MM.1S (cell line): ENCODE data around the gene CCDC40.

ENCODE experiments used
- DNase-seq: peaks from one replicate; pipeline ENCODE4 v3.0.0-alpha.2; 2015
- H2AFZ ChIP-seq: fragments of 300-600 bp; sonication (generic); 2 replicates; pipeline ENCODE4 v1.6.0; 2016; ENCODE audit warnings: antibody characterized with exemption, low read length
- H3F3A ChIP-seq: fragments of 300-600 bp; sonication (generic); 2 replicates; pipeline ENCODE4 v1.6.1; 2016; ENCODE audit warnings: mild to moderate bottlenecking, antibody characterized with exemption, low read length, moderate library complexity, mixed read lengths; ENCODE audit not compliant: insufficient read depth
- H3K27ac ChIP-seq: fragments of 300-600 bp; sonication (generic); 2 replicates; pipeline ENCODE4 v1.5.1; 2016; ENCODE audit warnings: mild to moderate bottlenecking, low read length
- H3K27me3 ChIP-seq: fragments of 300-600 bp; sonication (generic); replicated peaks from 2 replicates; pipeline ENCODE4 v1.6.0; 2016; ENCODE audit warnings: low read length; ENCODE audit not compliant: insufficient read depth
- H3K36me3 ChIP-seq: fragments of 300-600 bp; sonication (generic); replicated peaks from 2 replicates; pipeline ENCODE4 v1.6.1; 2016; ENCODE audit warnings: mild to moderate bottlenecking, low read length, mixed read lengths; ENCODE audit not compliant: insufficient read depth
- H3K4me1 ChIP-seq: fragments of 300-600 bp; sonication (generic); 2 replicates; pipeline ENCODE4 v1.6.1; 2016; ENCODE audit warnings: low read length, mixed read lengths
- H3K4me2 ChIP-seq: fragments of 300-600 bp; sonication (generic); 2 replicates; pipeline ENCODE4 v1.6.0; 2016; ENCODE audit warnings: low read depth, low read length
- H3K4me3 ChIP-seq: fragments of 300-600 bp; sonication (generic); 2 replicates; pipeline ENCODE4 v1.5.1; 2016; ENCODE audit warnings: low read length, mixed read lengths
- H3K79me2 ChIP-seq: fragments of 300-600 bp; sonication (generic); 2 replicates; pipeline ENCODE4 v1.6.1; 2016; ENCODE audit warnings: mixed run types, low read length, mixed read lengths
- H3K9ac ChIP-seq: fragments of 300-600 bp; sonication (generic); 2 replicates; pipeline ENCODE4 v1.6.1; 2016; ENCODE audit warnings: low read length, mixed read lengths
- H3K9me2 ChIP-seq: fragments of 300-600 bp; sonication (generic); replicated peaks from 2 replicates; pipeline ENCODE4 v1.6.1; 2016; ENCODE audit warnings: mild to moderate bottlenecking, low read length, mixed read lengths; ENCODE audit not compliant: insufficient read depth
- H3K9me3 ChIP-seq: fragments of 300-600 bp; sonication (generic); replicated peaks from 2 replicates; pipeline ENCODE4 v1.6.1; 2016; ENCODE audit warnings: mild to moderate bottlenecking, low read length, mixed read lengths; ENCODE audit not compliant: insufficient read depth
- H4K20me1 ChIP-seq: fragments of 300-600 bp; sonication (generic); 2 replicates; pipeline ENCODE4 v1.6.1; 2016; ENCODE audit warnings: mild to moderate bottlenecking, low read length, moderate library complexity, mixed read lengths; ENCODE audit not compliant: insufficient read depth
- CTCF ChIP-seq: fragments of 300-600 bp; sonication (generic); IDR thresholded peaks from 2 replicates; pipeline ENCODE4 v1.5.1; 2016; ENCODE audit warnings: antibody characterized with exemption, low read length, mixed read lengths
- EZH2 ChIP-seq: fragments of 300-600 bp; sonication (generic); optimal IDR thresholded peaks from 2 replicates; pipeline ENCODE3; 2017; ENCODE audit warnings: low read depth, mild to moderate bottlenecking, antibody characterized with exemption, low read length, mixed read lengths
- EZH2phosphoT487 ChIP-seq: fragments of 300-600 bp; sonication (generic); IDR thresholded peaks from 2 replicates; pipeline ENCODE4 v1.6.1; 2018; ENCODE audit warnings: antibody characterized with exemption, low read length

The CCDC40 gene

GRCh38 chr17:80031691-80032430 is 4.6 kb upstream of the CCDC40 start:
- Histone ChIP-seq H3K4me3 (no peak overlapping the region), H3K4me1 (no peaks in the 10 kb centered on the region), H3K9me2 (no peaks in the 10 kb centered on the region), H3K79me2 (no peaks in the 10 kb centered on the region), H4K20me1 (no peaks in the 10 kb centered on the region), H3K9me3 (no peaks in the 10 kb centered on the region), H3K27ac (no peak overlapping the region), H3K36me3 (no peaks in the 10 kb centered on the region), H3K4me2 (no peak overlapping the region), H3F3A (no peaks in the 10 kb centered on the region), H3K27me3 (peaks cover 94% of the 10 kb centered on the region), H2AFZ (no peak overlapping the region), H3K9ac (no peak overlapping the region)
- TF ChIP-seq EZH2 (no peak), CTCF (no peak), EZH2phosphoT487 (no peak)
- DNase-seq, result peak; percentile 12

- Histone ChIP-seq H3K36me3 (no peaks in the 10 kb centered on the region), H3K27ac (no peak overlapping the region), H4K20me1 (no peaks in the 10 kb centered on the region), H3K4me3 (no peak overlapping the region), H3K4me2 (no peak overlapping the region), H3K27me3 (peaks cover 95% of the 10 kb centered on the region), H3K9me3 (no peaks in the 10 kb centered on the region), H2AFZ (no peak overlapping the region), H3F3A (no peaks in the 10 kb centered on the region), H3K79me2 (no peaks in the 10 kb centered on the region), H3K9me2 (no peaks in the 10 kb centered on the region), H3K4me1 (no peaks in the 10 kb centered on the region), H3K9ac (no peak overlapping the region)
- no peak for TF ChIP-seq CTCF
- TF ChIP-seq EZH2phosphoT487, result no peak
- no peak for TF ChIP-seq EZH2
- no peak for DNase-seq
These were observed 3.7 kb upstream of the CCDC40 start for GRCh38 chr17:80032614-80033171.

GRCh38 chr17:80033840-80034239 is 2.6 kb upstream of the CCDC40 start:
- Histone ChIP-seq H3K9ac (no peak overlapping the region), H3K36me3 (no peaks in the 10 kb centered on the region), H4K20me1 (no peaks in the 10 kb centered on the region), H2AFZ (no peak overlapping the region), H3K9me2 (no peaks in the 10 kb centered on the region), H3K27ac (no peak overlapping the region), H3F3A (no peaks in the 10 kb centered on the region), H3K27me3 (peaks cover 93% of the 10 kb centered on the region), H3K4me2 (no peak overlapping the region), H3K4me1 (no peaks in the 10 kb centered on the region), H3K9me3 (no peaks in the 10 kb centered on the region), H3K79me2 (no peaks in the 10 kb centered on the region), H3K4me3 (no peak overlapping the region)
- no peak for DNase-seq
- TF ChIP-seq EZH2phosphoT487 (no peak), CTCF (no peak), EZH2 (no peak)
